Daoy (cell line): Measurements from ENCODE around the gene ZBTB7C. TPM values are rescaled to one million over a fixed set of nuclear protein-coding genes. Genes with fewer than 3 reads are reported as not detected.

Experiments
- DNase-seq: peaks from one replicate; pipeline ENCODE4 v3.0.0-alpha.2; 2015; ENCODE audit warnings: low read depth
- total RNA-seq: library from RNA; depleted of rRNA; stranded (reverse); fragments of >200 nt; shearing (Covaris generic); gene quantifications from 2 replicates; pipeline ENCODE4 v1.2.3, GENCODE V29; 2014

The ZBTB7C gene
- total RNA-seq, 1 experiment from 2014 or later: 0.29 TPM

- no peak for DNase-seq
Observed at GRCh38 chr18:48390641-48391040, 18.5 kb downstream of the ZBTB7C start.

GRCh38 chr18:48388478-48388877 lies 20.7 kb downstream of the ZBTB7C start:
- no peak for DNase-seq

- DNase-seq: no peak
Observed at GRCh38 chr18:48387300-48387699, 21.9 kb downstream of the ZBTB7C start.

GRCh38 chr18:48385596-48385995 lies 23.6 kb downstream of the ZBTB7C start:
- no peak for DNase-seq

GRCh38 chr18:48376934-48377333 lies 32.2 kb downstream of the ZBTB7C start:
- no peak for DNase-seq

- no peak for DNase-seq
Observed at GRCh38 chr18:48376406-48376805, 32.8 kb downstream of the ZBTB7C start.

- DNase-seq: no peak
Observed at GRCh38 chr18:48375150-48375800, 33.9 kb downstream of the ZBTB7C start.

- DNase-seq: no peak
Observed at GRCh38 chr18:48374423-48375149, 34.6 kb downstream of the ZBTB7C start.

- DNase-seq: no peak
Observed at GRCh38 chr18:48371854-48372602, 37.2 kb downstream of the ZBTB7C start.

- no peak for DNase-seq
Observed at GRCh38 chr18:48367557-48367956, 41.6 kb downstream of the ZBTB7C start.

GRCh38 chr18:48365965-48366364 lies 43.2 kb downstream of the ZBTB7C start:
- DNase-seq: no peak

GRCh38 chr18:48364146-48364545 lies 45.0 kb downstream of the ZBTB7C start:
- DNase-seq: no peak

- no peak for DNase-seq
Observed at GRCh38 chr18:48363175-48363574, 46.0 kb downstream of the ZBTB7C start.

GRCh38 chr18:48361801-48362200 lies 47.4 kb downstream of the ZBTB7C start:
- no peak for DNase-seq

- no peak for DNase-seq
Observed at GRCh38 chr18:48360376-48361021, 48.7 kb downstream of the ZBTB7C start.

GRCh38 chr18:48359626-48360025 lies 49.6 kb downstream of the ZBTB7C start:
- no peak for DNase-seq

GRCh38 chr18:48358868-48359267 lies 50.3 kb downstream of the ZBTB7C start:
- DNase-seq: no peak

GRCh38 chr18:48356909-48357631 lies 52.1 kb downstream of the ZBTB7C start:
- DNase-seq: no peak

- no peak for DNase-seq
Observed at GRCh38 chr18:48356151-48356745, 52.9 kb downstream of the ZBTB7C start.

GRCh38 chr18:48355276-48356115 lies 53.7 kb downstream of the ZBTB7C start:
- DNase-seq: no peak
